Progenitor cell of endocrine pancreas (in vitro differentiated cells): ENCODE measurements around the gene TLE2. TPM values are rescaled to one million over a fixed set of nuclear protein-coding genes. Genes with fewer than 3 reads are reported as not detected.

Source experiments
- DNase-seq: peaks from one replicate; pipeline ENCODE4 v3.0.0; 2021; ENCODE audit warnings: low spot score; ENCODE audit not compliant: unreplicated experiment
- H3K27ac Mint-ChIP-seq: 2 replicates; pipeline ENCODE4 v1.8.0; 2021; ENCODE audit warnings: mild to moderate bottlenecking, moderate library complexity, mixed read lengths
- H3K27me3 Mint-ChIP-seq: 2 replicates; pipeline ENCODE4 v1.8.0; 2021; ENCODE audit warnings: mixed read lengths
- H3K36me3 Mint-ChIP-seq: 2 replicates; pipeline ENCODE4 v1.8.0; 2022; ENCODE audit warnings: mixed read lengths; ENCODE audit not compliant: insufficient read depth
- H3K4me1 Mint-ChIP-seq: 2 replicates; pipeline ENCODE4 v1.8.0; 2021; ENCODE audit warnings: low read depth, mixed read lengths
- H3K4me3 Mint-ChIP-seq: 2 replicates; pipeline ENCODE4 v1.8.0; 2021; ENCODE audit warnings: low read depth, mild to moderate bottlenecking, moderate library complexity, mixed read lengths
- H3K9me3 Mint-ChIP-seq: 2 replicates; pipeline ENCODE4 v1.8.0; 2021; ENCODE audit warnings: low read depth, mixed read lengths
- total RNA-seq: library from RNA; stranded (reverse); gene quantifications from 2 replicates; pipeline ENCODE4 v1.2.1, GENCODE V29; 2021
- TF ChIP-seq, protein P1 (sequence below): fragments of 200-600 bp; sonication (generic); IDR thresholded peaks from one replicate; pipeline ENCODE4 v1.5.0; 2021; ENCODE audit warnings: antibody characterized with exemption, mild to moderate bottlenecking; ENCODE audit not compliant: unreplicated experiment

Gene TLE2
- total RNA-seq, 1 donor from 2014 or later: 160 TPM

- no peaks in the 10 kb centered on the region for H3K27me3 Mint-ChIP-seq
Observed at GRCh38 chr19:3049089-3049488, 20.0 kb upstream of the TLE2 start.

DNA sequence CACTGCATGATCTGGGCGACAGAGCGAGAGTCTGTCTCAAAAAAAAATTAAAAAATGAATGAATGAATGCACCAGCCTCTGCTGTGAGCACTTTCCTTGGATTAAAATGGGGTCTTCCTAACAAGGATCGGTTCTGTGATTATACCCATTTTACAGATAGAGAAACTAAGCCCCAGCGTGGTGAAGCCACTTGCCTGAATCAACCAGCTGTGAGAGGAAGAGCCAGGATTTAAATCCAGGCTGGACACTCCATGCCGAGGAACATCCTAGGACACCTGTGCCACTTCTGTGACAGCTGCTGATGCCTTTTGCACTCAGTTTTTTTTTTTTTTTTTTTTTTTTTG is 19.1 kb upstream of the TLE2 start:
- H3K36me3 Mint-ChIP-seq: no peaks in the 10 kb centered on the region
- H3K27me3 Mint-ChIP-seq: no peaks in the 10 kb centered on the region
- H3K4me1 Mint-ChIP-seq: peaks cover 12% of the 10 kb centered on the region
- no peak for DNase-seq
- TF ChIP-seq, protein P1, sequence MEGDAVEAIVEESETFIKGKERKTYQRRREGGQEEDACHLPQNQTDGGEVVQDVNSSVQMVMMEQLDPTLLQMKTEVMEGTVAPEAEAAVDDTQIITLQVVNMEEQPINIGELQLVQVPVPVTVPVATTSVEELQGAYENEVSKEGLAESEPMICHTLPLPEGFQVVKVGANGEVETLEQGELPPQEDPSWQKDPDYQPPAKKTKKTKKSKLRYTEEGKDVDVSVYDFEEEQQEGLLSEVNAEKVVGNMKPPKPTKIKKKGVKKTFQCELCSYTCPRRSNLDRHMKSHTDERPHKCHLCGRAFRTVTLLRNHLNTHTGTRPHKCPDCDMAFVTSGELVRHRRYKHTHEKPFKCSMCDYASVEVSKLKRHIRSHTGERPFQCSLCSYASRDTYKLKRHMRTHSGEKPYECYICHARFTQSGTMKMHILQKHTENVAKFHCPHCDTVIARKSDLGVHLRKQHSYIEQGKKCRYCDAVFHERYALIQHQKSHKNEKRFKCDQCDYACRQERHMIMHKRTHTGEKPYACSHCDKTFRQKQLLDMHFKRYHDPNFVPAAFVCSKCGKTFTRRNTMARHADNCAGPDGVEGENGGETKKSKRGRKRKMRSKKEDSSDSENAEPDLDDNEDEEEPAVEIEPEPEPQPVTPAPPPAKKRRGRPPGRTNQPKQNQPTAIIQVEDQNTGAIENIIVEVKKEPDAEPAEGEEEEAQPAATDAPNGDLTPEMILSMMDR: no peak
- peak overlapping the region; percentile 98 for H3K27ac Mint-ChIP-seq
- H3K9me3 Mint-ChIP-seq: no peaks in the 10 kb centered on the region
- no peak overlapping the region for H3K4me3 Mint-ChIP-seq

More at GRCh38 chr19:3049089-3049488, 20.0 kb upstream of the TLE2 start:
- peak overlapping the region; percentile 87 for H3K27ac Mint-ChIP-seq
- TF ChIP-seq, protein P1: no peak
- DNase-seq: no peak
- H3K36me3 Mint-ChIP-seq: peaks cover 1% of the 10 kb centered on the region
- no peak overlapping the region for H3K4me3 Mint-ChIP-seq
- H3K9me3 Mint-ChIP-seq: no peaks in the 10 kb centered on the region
- H3K4me1 Mint-ChIP-seq: peaks cover 13% of the 10 kb centered on the region

DNA sequence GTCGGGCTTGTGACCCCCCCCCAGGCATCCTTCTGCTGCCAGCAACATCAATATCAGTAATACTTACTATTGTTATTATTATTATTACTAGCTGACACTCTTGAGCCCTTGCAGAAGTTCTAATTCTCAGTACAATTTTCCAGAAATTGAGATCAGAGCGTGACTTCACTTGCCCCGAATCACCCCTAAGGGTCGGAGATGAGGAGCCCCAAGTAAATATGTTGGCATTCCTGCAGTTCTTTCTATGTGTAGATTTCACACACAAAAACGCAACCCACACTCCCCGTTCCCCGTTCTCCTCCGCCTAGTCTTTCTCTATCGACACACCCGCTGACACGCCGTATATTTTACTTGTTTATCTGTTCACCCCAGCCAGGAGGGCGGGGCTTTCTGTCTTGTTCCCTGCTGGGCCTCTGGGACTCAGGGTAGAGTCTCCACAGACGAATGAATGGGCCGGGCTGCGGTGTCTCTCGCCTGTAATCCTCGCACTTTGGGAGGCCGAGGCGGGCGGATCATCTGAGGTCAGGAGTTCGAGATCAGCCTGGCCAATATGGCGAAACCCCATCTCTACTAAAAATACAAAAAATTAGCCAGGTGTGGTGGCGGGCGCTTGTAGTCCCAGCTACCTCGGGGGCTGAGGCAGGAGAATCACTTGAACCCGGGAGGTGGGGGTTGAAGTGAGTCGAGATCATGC is 18.6 kb upstream of the TLE2 start:
- H3K9me3 Mint-ChIP-seq: no peaks in the 10 kb centered on the region
- H3K4me1 Mint-ChIP-seq: peaks cover 12% of the 10 kb centered on the region
- peak overlapping the region; percentile 98 for H3K27ac Mint-ChIP-seq
- DNase-seq: peak; percentile 56
- H3K36me3 Mint-ChIP-seq: no peaks in the 10 kb centered on the region
- TF ChIP-seq, protein P1: no peak
- H3K4me3 Mint-ChIP-seq: peak overlapping the region; percentile 70
- no peaks in the 10 kb centered on the region for H3K27me3 Mint-ChIP-seq

DNA sequence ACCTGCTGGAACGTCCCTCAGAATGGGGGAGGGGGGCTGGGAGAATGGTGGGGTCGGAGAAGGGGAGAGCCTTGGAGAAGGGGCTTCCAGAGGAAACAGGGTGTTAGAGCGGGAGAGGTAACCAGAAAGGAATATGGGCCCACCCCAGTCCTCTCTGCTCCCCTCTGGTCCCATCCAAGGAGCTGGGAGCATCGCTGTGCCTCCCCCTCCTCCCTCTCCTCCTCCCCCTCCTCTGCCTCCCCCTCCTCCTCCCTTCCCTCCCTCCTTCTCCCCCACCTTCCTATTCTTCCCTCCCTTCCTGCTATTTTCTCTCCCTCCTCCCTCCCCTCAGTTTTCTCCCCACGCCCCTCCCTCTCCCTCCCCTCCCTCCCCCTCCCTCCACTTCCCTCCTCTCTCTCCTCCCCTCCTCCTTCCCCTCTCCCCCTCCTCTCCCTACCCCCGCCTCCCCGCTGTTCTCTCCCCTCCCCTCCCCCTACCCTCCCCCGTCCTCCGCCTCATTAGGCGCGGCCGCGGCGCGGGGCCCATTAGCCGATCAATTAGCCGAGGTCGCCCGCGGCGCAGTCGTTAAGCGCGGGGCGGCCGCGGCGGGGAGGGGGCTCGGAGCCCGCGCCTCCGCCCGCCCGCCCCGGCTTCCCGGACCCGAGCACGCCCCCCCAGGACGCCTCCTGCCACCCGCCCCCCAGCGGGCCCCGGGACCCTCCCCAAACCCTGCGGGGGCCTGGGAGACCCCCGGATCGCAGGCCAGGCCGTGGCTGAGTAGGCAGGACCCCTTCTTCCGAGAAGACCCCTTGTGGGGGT is 17.8 kb upstream of the TLE2 start:
- DNase-seq: no peak
- H3K27ac Mint-ChIP-seq: no peak overlapping the region
- H3K4me1 Mint-ChIP-seq: peaks cover 16% of the 10 kb centered on the region
- H3K4me3 Mint-ChIP-seq: no peak overlapping the region
- H3K36me3 Mint-ChIP-seq: no peaks in the 10 kb centered on the region
- H3K9me3 Mint-ChIP-seq: no peaks in the 10 kb centered on the region
- H3K27me3 Mint-ChIP-seq: no peaks in the 10 kb centered on the region
- TF ChIP-seq, protein P1: no peak

DNA sequence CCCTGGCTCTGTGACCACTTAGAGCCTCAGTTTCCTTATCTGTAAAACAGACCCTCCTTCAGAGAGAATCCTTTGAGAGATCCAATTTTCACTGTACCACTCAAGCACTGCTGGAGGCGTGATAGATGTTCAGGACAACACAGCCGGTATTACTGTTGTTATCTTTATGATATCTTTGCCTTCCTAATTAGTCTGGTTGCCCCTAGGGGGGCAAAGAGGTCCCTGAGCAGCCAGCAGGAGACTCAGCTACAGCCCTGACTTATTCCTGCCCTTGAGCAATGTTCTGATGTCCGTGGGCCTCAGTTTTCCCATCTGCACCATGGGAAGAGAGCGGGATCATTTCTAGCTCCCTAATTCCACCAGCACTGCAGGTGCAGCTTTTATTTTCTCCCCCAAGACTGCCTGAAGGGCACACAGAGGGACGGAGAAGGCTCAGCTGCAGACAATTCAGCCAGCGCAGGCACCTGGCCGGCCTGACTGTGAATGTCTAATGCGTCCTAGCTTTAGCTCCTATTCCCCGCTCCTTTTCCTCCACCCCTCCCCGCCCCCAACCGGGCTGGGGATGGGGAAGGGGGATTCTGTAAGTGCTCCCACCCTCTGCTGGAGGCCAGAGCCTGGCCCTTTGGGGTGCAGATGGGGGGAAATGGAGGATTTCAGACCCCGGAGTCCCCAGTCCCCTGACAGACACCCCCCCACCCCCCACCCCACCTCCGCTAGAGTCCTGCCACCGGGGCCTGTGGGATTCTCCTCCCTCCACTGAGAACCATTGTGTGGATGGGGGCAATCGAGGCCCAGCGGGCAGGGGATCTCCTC is 17.0 kb upstream of the TLE2 start:
- no peaks in the 10 kb centered on the region for H3K9me3 Mint-ChIP-seq
- no peaks in the 10 kb centered on the region for H3K27me3 Mint-ChIP-seq
- no peaks in the 10 kb centered on the region for H3K36me3 Mint-ChIP-seq
- H3K4me3 Mint-ChIP-seq: no peak overlapping the region
- peaks cover 18% of the 10 kb centered on the region for H3K4me1 Mint-ChIP-seq
- no peak overlapping the region for H3K27ac Mint-ChIP-seq
- DNase-seq: no peak
- TF ChIP-seq, protein P1: no peak
